HEK293 (cell line): ENCODE results near the gene CDT1.

Experiments used
- TCF7L2 ChIP-seq: IDR thresholded peaks from 2 replicates; pipeline ENCODE4 v1.6.1; 2011; ENCODE audit warnings: low read depth, mild to moderate bottlenecking, inconsistent platforms, low read length, moderate library complexity, borderline replicate concordance
- YY1 ChIP-seq: fragments of 450-650 bp; formaldehyde crosslinking; IDR thresholded peaks from 2 replicates; pipeline ENCODE4 v1.5.1; 2018; ENCODE audit warnings: missing biosample characterization, missing genetic modification characterization
- ZNF221 ChIP-seq: fragments of 450-650 bp; formaldehyde crosslinking; IDR thresholded peaks from 2 replicates; pipeline ENCODE4 v1.5.1; 2017; ENCODE audit warnings: missing biosample characterization, missing genetic modification characterization, borderline replicate concordance
- ZNF324 ChIP-seq: fragments of 450-650 bp; formaldehyde crosslinking; IDR thresholded peaks from 2 replicates; pipeline ENCODE4 v1.5.1; 2016; ENCODE audit warnings: missing biosample characterization, missing genetic modification characterization
- ZNF416 ChIP-seq: fragments of 450-650 bp; formaldehyde crosslinking; IDR thresholded peaks from 2 replicates; pipeline ENCODE4 v1.5.1; 2016; ENCODE audit warnings: missing biosample characterization, missing genetic modification characterization
- ZNF530 ChIP-seq: fragments of 450-650 bp; formaldehyde crosslinking; IDR thresholded peaks from 2 replicates; pipeline ENCODE4 v1.5.1; 2016; ENCODE audit warnings: low read depth, missing biosample characterization, missing genetic modification characterization
- ZNF549 ChIP-seq: fragments of 450-650 bp; IDR thresholded peaks from 2 replicates; pipeline ENCODE4 v1.5.1; 2018; ENCODE audit warnings: missing biosample characterization, missing genetic modification characterization, mild to moderate bottlenecking, inconsistent platforms, moderate library complexity
- TF ChIP-seq, protein P1 (sequence below): fragments of 450-650 bp; formaldehyde crosslinking; IDR thresholded peaks from 2 replicates; pipeline ENCODE4 v1.5.1; 2016; ENCODE audit warnings: missing biosample characterization, missing genetic modification characterization

GRCh38 chr16:88763502-88764053 is 40.0 kb upstream of the CDT1 start:
- no peak for TF ChIP-seq ZNF530 (tag by site-specific recombination)
- TF ChIP-seq, protein P1, sequence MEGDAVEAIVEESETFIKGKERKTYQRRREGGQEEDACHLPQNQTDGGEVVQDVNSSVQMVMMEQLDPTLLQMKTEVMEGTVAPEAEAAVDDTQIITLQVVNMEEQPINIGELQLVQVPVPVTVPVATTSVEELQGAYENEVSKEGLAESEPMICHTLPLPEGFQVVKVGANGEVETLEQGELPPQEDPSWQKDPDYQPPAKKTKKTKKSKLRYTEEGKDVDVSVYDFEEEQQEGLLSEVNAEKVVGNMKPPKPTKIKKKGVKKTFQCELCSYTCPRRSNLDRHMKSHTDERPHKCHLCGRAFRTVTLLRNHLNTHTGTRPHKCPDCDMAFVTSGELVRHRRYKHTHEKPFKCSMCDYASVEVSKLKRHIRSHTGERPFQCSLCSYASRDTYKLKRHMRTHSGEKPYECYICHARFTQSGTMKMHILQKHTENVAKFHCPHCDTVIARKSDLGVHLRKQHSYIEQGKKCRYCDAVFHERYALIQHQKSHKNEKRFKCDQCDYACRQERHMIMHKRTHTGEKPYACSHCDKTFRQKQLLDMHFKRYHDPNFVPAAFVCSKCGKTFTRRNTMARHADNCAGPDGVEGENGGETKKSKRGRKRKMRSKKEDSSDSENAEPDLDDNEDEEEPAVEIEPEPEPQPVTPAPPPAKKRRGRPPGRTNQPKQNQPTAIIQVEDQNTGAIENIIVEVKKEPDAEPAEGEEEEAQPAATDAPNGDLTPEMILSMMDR, result no peak
- TF ChIP-seq TCF7L2, result no peak
- no peak for TF ChIP-seq ZNF221 (tag by site-specific recombination)
- no peak for TF ChIP-seq YY1 (tag by site-specific recombination)
- no peak for TF ChIP-seq ZNF324 (tag by site-specific recombination)
- no peak for TF ChIP-seq ZNF416 (tag by site-specific recombination)
- TF ChIP-seq ZNF549 (tag by site-specific recombination), result no peak
